ENCODE results near the gene TMEM270. TPM values are rescaled to one million over a fixed set of nuclear protein-coding genes. Genes with fewer than 3 reads are reported as not detected.
A peak's percentile ranks its signal among the peaks of the same experiment; 100 is the strongest.

TMEM270 gene
- total RNA-seq, 4 donors from 2014 or later: not detected

- peak overlapping the region; percentile 72 to 89 (median 85) for H3K27ac ChIP-seq
- intact Hi-C loops (cut with DNase I): loop anchor here (10.0 kb wide), 1 partner anchor 116 kb away; the partner anchor contains the start of gene ABHD11
- H3K4me3 ChIP-seq: no peak overlapping the region
- H3K27me3 ChIP-seq: peaks cover 0 to 5% (median 0%) of the 10 kb centered on the region in 4 donors
- WGBS, 2 donors: 34 to 43% methylated on average over 4 of the region's 4 CpGs
- H3K36me3 ChIP-seq: no peaks in the 10 kb centered on the region
- H3K9me3 ChIP-seq: no peaks in the 10 kb centered on the region
- H3K4me1 ChIP-seq: peaks cover 20 to 40% (median 33%) of the 10 kb centered on the region in 3 donors
- DNase-seq: no peak
- no peak for TF ChIP-seq CTCF (IDR thresholded peaks at IDR 0.05)
- no peak for TF ChIP-seq POLR2A (IDR thresholded peaks at IDR 0.05)
These were observed 10.2 kb upstream of the TMEM270 start for GRCh38 chr7:73850781-73851207.

GRCh38 chr7:73851410-73852338 lies 9.3 kb upstream of the TMEM270 start:
- intact Hi-C loops (cut with DNase I): loop anchor here (10.0 kb wide), 1 partner anchor 117 kb away; the partner anchor contains the start of gene ABHD11

GRCh38 chr7:73852500-73852899 lies 8.5 kb upstream of the TMEM270 start:
- intact Hi-C loops (cut with DNase I): loop anchor here (10.0 kb wide), 1 partner anchor 118 kb away; the partner anchor contains the start of gene ABHD11
- Histone ChIP-seq H3K27me3 (peaks cover 0 to 15% (median 0%) of the 10 kb centered on the region in 4 donors), H3K36me3 (no peaks in the 10 kb centered on the region), H3K4me1 (peaks cover 22 to 43% (median 35%) of the 10 kb centered on the region in 3 donors), H3K9me3 (no peaks in the 10 kb centered on the region), H3K4me3 (no peak overlapping the region), H3K27ac (peak overlapping the region in 3 of 4 donors; percentile 11 to 82 (median 25))
- DNase-seq: no peak
- TF ChIP-seq CTCF (IDR thresholded peaks at IDR 0.05) (no peak), POLR2A (IDR thresholded peaks at IDR 0.05) (no peak)
- WGBS, 2 donors: 81 to 90% methylated on average over 5 of the region's 5 CpGs

More at GRCh38 chr7:73851410-73852338, 9.3 kb upstream of the TMEM270 start:
- Histone ChIP-seq H3K9me3 (no peaks in the 10 kb centered on the region), H3K36me3 (no peaks in the 10 kb centered on the region), H3K4me1 (peaks cover 22 to 43% (median 35%) of the 10 kb centered on the region in 3 donors), H3K27me3 (peaks cover 0 to 10% (median 0%) of the 10 kb centered on the region in 4 donors), H3K4me3 (no peak overlapping the region), H3K27ac (peak overlapping the region; percentile 72 to 89 (median 85))
- TF ChIP-seq CTCF (IDR thresholded peaks at IDR 0.05): no peak
- no peak for TF ChIP-seq POLR2A (IDR thresholded peaks at IDR 0.05)
- 22 to 38% methylated on average over 7 to 8 of the region's 8 CpGs for WGBS, 2 donors
- no peak for DNase-seq

GRCh38 chr7:73856941-73857340 lies 4.0 kb upstream of the TMEM270 start:
- H3K27ac ChIP-seq: no peak overlapping the region
- no peaks in the 10 kb centered on the region for H3K9me3 ChIP-seq
- H3K27me3 ChIP-seq: peaks cover 0 to 15% (median 0%) of the 10 kb centered on the region in 4 donors
- TF ChIP-seq POLR2A (IDR thresholded peaks at IDR 0.05) (no peak), CTCF (IDR thresholded peaks at IDR 0.05) (no peak)
- H3K4me3 ChIP-seq: no peak overlapping the region
- H3K4me1 ChIP-seq: peaks cover 9 to 16% (median 14%) of the 10 kb centered on the region in 3 donors
- WGBS, 2 donors: 29% methylated on average over 2 of the region's 3 CpGs; no CpG with 5 or more reads in 1 of the 2 donors
- intact Hi-C loops (cut with DNase I): loop anchor here (5.0 to 10.0 kb wide), 2 partner anchors 50 to 122 kb away; partner anchors contain the start of gene ABHD11
- H3K36me3 ChIP-seq: no peaks in the 10 kb centered on the region
- no peak for DNase-seq
